Parathyroid adenoma (tissue), 2 donors: Measurements from ENCODE around the gene RYR3.

Experiments used
- H2AFZ ChIP-seq: fragments of 300-600 bp; sonication (generic); one replicate; pipeline ENCODE4 v1.7.0; 2017; ENCODE audit warnings: antibody characterized with exemption, mild to moderate bottlenecking
- H3K27ac ChIP-seq: fragments of 300-600 bp; sonication (generic); one replicate; pipeline ENCODE4 v1.7.0; 2017
- H3K27me3 ChIP-seq: fragments of 300-600 bp; sonication (generic); one replicate; pipeline ENCODE4 v1.7.0; 2017; ENCODE audit warnings: low read length; ENCODE audit not compliant: control insufficient read depth, insufficient read depth
- H3K36me3 ChIP-seq: fragments of 300-600 bp; sonication (generic); one replicate; pipeline ENCODE4 v1.7.0; 2017; ENCODE audit warnings: low read length; ENCODE audit not compliant: control insufficient read depth, insufficient read depth
- H3K4me1 ChIP-seq: fragments of 300-600 bp; sonication (generic); one replicate; pipeline ENCODE4 v1.7.0; 2017; ENCODE audit warnings: control low read depth
- H3K4me2 ChIP-seq: fragments of 300-600 bp; sonication (generic); one replicate; pipeline ENCODE4 v1.7.0; 2017; ENCODE audit warnings: low read length
- H3K4me3 ChIP-seq: fragments of 300-600 bp; sonication (generic); one replicate; pipeline ENCODE4 v1.7.0; 2017; ENCODE audit warnings: low read depth, low read length
- H3K79me2 ChIP-seq: fragments of 300-600 bp; sonication (generic); one replicate; pipeline ENCODE4 v1.7.0; 2017; ENCODE audit warnings: control low read depth
- H3K9ac ChIP-seq: fragments of 300-600 bp; sonication (generic); one replicate; pipeline ENCODE4 v1.7.0; 2017; ENCODE audit warnings: mild to moderate bottlenecking
- H3K9me3 ChIP-seq: fragments of 300-600 bp; sonication (generic); one replicate; pipeline ENCODE4 v1.7.0; 2017; ENCODE audit warnings: low read length; ENCODE audit not compliant: control insufficient read depth
- TF ChIP-seq, protein P1 (sequence below): fragments of 300-600 bp; sonication (generic); IDR thresholded peaks from one replicate; pipeline ENCODE4 v1.7.0; 2017; ENCODE audit warnings: antibody characterized with exemption, mild to moderate bottlenecking
- donor health status: primary hyperparathyroidism.

Gene RYR3

DNA sequence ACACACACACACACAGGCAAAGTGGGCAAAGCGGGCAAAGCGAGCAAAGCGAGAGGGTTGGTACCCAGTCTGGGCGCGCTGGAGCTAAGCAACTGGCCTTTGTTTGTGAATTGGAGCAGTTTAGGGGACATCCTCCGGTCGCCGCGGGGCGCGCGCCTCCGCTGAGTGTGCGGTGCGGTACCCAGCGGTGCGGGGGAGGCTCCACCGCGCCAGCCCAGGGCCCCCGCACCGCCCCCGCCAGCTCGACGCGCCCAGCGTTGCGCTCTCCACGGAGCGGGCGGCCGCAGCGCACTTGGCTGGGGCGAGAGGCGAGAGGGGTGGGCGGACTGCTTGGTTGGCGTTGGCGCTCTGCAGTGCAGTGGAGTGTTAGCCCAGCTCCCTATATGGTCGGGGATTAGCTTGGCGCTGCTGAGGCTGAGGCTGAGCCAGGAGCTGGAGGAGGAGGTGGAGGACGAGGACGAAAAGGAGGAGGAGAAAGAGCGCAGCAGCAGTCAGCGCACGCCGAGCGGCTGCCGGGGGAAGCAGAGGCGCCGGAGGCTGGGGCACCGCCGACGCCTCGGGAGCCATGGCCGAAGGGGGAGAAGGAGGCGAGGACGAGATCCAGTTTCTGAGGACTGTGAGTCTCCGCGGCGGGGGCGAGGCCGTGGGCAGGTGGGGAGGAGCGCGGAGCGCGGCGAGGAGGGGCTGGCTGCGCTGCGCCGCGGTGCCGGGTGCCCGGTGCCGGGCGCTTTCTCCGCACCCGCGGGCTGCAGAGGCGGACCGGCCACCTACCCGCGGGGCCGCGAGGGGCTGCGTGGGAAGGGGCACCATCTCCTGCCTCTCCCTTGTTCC, at the start of gene RYR3:
RYR3 (plus strand) TSS at position 487 of the 831 bp plus-strand sequence; CDS start at position 566, 79 bp downstream.
- no peaks in the 10 kb centered on the region for H3K79me2 ChIP-seq
- no peaks in the 10 kb centered on the region for H3K9me3 ChIP-seq
- TF ChIP-seq, protein P1, sequence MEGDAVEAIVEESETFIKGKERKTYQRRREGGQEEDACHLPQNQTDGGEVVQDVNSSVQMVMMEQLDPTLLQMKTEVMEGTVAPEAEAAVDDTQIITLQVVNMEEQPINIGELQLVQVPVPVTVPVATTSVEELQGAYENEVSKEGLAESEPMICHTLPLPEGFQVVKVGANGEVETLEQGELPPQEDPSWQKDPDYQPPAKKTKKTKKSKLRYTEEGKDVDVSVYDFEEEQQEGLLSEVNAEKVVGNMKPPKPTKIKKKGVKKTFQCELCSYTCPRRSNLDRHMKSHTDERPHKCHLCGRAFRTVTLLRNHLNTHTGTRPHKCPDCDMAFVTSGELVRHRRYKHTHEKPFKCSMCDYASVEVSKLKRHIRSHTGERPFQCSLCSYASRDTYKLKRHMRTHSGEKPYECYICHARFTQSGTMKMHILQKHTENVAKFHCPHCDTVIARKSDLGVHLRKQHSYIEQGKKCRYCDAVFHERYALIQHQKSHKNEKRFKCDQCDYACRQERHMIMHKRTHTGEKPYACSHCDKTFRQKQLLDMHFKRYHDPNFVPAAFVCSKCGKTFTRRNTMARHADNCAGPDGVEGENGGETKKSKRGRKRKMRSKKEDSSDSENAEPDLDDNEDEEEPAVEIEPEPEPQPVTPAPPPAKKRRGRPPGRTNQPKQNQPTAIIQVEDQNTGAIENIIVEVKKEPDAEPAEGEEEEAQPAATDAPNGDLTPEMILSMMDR = no peak
- no peaks in the 10 kb centered on the region for H3K36me3 ChIP-seq
- no peak within 1 kb of the TSS for H2AFZ ChIP-seq
- H3K4me1 ChIP-seq = no peaks in the 10 kb centered on the region
- no peak within 1 kb of the TSS for H3K9ac ChIP-seq
- peak within 1 kb of the TSS; percentile 62 for H3K4me2 ChIP-seq
- H3K27ac ChIP-seq = no peak within 1 kb of the TSS
- H3K27me3 ChIP-seq = no peaks in the 10 kb centered on the region
- peak within 1 kb of the TSS; percentile 2 for H3K4me3 ChIP-seq

DNA sequence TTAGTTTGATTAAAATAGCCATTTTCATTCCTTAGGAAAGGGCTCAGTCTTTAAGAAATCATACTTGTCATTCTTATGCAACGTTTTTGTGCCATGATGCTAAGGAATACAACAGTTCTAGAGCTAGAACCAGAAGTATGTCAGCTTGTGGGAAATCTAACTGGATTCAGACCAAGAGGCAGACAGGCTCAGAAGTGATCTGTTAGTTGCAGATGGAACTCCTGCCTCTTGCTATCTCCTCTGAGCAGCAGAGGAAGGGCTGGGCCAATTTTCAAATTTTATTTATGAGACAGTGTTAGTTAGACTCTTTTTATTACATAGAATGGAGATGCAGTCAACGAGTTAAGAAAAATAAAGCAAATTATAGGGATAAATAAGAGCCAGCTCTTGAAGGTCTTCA, 48.5 kb upstream of the RYR3 start:
- Histone ChIP-seq H3K4me3 (no peak overlapping the region), H3K4me2 (no peak overlapping the region), H3K27me3 (no peaks in the 10 kb centered on the region), H3K9ac (no peak overlapping the region), H3K36me3 (no peaks in the 10 kb centered on the region), H2AFZ (no peak overlapping the region), H3K79me2 (no peaks in the 10 kb centered on the region), H3K9me3 (no peaks in the 10 kb centered on the region), H3K27ac (no peak overlapping the region), H3K4me1 (no peaks in the 10 kb centered on the region)
- TF ChIP-seq, protein P1 = no peak

DNA sequence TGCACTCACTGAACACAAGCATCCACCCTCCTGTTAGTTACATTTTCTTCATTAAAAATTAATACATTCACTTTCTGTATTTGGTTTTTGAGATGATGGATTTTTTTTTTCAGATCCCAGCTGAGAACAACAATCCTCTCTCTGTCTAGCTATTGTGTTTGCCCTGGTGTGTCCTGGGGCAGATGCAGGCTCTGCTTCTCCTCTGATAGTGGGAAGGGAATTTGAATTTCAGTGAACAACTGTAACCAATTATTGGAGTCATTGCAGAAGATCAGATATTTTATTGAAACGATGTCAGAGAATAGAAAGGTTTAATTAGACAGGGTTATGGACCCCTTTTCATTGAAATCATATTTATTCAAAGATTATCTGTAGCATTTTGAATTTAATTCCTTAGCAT, 33.1 kb upstream of the RYR3 start:
- H3K4me1 ChIP-seq = no peaks in the 10 kb centered on the region
- H3K27ac ChIP-seq = no peak overlapping the region
- no peak overlapping the region for H3K4me3 ChIP-seq
- H3K9me3 ChIP-seq = no peaks in the 10 kb centered on the region
- no peaks in the 10 kb centered on the region for H3K79me2 ChIP-seq
- no peak overlapping the region for H3K4me2 ChIP-seq
- no peaks in the 10 kb centered on the region for H3K36me3 ChIP-seq
- H2AFZ ChIP-seq = no peak overlapping the region
- H3K9ac ChIP-seq = no peak overlapping the region
- H3K27me3 ChIP-seq = no peaks in the 10 kb centered on the region
- TF ChIP-seq, protein P1 = no peak

DNA sequence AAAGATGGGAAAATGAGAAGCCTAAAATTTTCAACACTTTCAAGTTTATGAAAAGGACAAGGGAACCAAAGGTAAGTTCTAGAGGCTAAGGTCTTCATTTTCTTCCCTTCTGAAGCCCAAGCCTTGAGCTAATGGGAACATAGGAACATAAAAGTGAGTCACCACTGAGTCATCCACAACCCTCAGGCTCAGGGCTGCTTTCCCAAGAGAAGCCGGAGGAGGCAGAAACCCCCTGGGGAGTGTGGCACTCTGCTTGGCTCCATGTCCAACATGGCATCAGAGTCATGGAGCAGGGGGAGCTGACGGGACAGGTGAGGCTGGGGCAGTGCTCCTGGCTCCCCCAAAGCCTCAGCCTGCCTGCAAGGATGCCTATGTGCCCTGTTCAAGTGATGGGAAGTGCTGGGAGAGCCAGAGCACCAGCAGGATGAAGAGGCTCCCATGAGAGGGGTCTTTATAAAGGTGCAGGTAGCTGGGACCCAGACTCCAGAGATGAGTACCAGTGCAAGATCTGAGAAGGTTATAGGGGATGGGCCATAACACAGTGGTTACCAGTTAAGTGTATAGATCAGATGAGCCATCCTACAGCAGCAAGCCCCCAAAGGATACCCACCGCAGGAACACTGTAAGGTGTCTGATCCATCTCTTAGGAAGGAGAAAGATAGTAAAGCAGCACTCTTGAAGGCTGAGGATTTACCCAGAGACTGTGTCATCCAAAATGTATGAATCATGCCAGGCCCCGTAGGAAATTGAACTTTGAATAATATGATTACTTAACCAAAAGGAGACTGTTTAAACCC, 31.8 kb upstream of the RYR3 start:
- H3K9me3 ChIP-seq = no peaks in the 10 kb centered on the region
- H3K79me2 ChIP-seq = no peaks in the 10 kb centered on the region
- no peak overlapping the region for H3K4me3 ChIP-seq
- no peak overlapping the region for H3K9ac ChIP-seq
- TF ChIP-seq, protein P1 = no peak
- H3K27ac ChIP-seq = no peak overlapping the region
- H3K4me2 ChIP-seq = no peak overlapping the region
- H3K36me3 ChIP-seq = no peaks in the 10 kb centered on the region
- H2AFZ ChIP-seq = no peak overlapping the region
- no peaks in the 10 kb centered on the region for H3K27me3 ChIP-seq
- H3K4me1 ChIP-seq = no peaks in the 10 kb centered on the region
